ENCODE results near the gene AMIGO3.

GRCh38 chr3:49727154-49727923, 7.9 kb upstream of the AMIGO3 start:
- TF ChIP-seq EZH2phosphoT487 (IDR thresholded peaks at IDR 0.05; ENCODE audit: insufficient read depth, low read depth): no peak
- TF ChIP-seq EZH2 (IDR thresholded peaks at IDR 0.05; ENCODE audit: insufficient read depth, poor library complexity, severe bottlenecking): no peak

Data from GM23248 (cell line).